ENCODE results near the gene PPP1R3G. TPM values are rescaled to one million over a fixed set of nuclear protein-coding genes. Genes with fewer than 3 reads are reported as not detected.

The PPP1R3G gene
- total RNA-seq, 1 donor from 2014 or later = 2.1 TPM

DNA sequence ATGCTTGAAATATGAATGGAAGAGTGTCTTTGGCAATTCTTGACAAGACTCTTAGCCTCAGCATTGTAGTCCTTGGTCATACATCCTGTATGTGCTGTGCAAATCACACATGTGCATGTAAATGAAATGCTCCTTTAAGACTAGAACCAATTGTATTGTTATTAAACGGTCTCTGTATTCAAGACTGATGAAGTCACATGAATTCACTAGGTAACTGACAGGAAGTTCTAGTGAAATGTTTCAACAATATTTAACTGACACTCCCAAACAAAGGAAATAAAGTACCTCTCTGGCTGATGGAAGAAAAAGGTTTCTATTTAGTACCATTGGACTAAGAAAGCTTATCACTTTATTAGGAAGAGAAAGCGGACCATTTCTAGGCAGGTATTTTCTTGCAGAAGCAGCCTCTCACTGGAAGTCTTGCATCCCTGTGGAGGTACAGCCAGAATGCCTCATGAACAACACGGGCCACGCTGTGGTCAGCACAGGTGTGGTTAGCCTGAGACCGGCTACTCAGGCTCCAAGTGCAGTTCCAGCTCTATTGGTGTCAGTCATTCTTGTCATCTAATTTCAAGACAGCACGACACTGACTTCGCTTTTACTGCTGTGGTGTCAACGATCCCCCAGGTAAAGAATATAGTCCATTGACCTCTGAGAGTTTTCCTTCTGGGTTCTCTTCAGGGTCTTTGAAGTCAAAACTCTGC lies 17.3 kb downstream of the PPP1R3G start:
- Histone ChIP-seq H3K36me3 (ENCODE audit: control insufficient read depth in 3 of 3, insufficient read depth in 3 of 3, low read length in 3 of 3) (no peaks in the 10 kb centered on the region), H3K4me3 (ENCODE audit: low read length in 3 of 3) (no peak overlapping the region), H3K9me3 (ENCODE audit: control insufficient read depth in 3 of 3, low read length in 3 of 3) (no peaks in the 10 kb centered on the region), H3K27ac (ENCODE audit: low read depth, low read length) (no peak overlapping the region), H3K4me1 (ENCODE audit: control insufficient read depth in 3 of 3, insufficient read depth in 3 of 3, low read length in 3 of 3) (peaks cover 0 to 5% (median 5%) of the 10 kb centered on the region in 3 donors), H3K27me3 (ENCODE audit: control insufficient read depth in 3 of 3, insufficient read depth in 3 of 3, low read length in 3 of 3) (no peaks in the 10 kb centered on the region), H3K9ac (ENCODE audit: low read depth in 1 of 3, low read length in 3 of 3) (no peak overlapping the region)

DNA sequence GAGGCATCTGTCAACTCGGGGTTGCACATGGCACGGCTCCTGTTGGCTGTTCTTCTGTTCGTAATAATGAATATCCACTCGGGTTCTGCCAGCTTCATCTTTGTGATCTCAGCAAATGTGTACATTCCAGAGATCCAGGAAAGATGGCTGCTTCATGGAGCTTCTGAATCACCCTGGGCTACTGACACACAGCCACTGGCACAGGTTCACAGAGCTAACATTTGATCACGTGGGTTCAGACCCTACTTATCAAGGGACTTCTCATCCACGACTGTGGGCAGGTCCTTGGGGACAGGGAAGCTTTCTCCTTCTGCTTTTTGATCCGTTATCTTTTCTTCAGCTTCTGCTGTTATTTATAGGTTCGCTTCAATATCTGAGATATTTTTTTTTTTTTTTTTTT lies 18.1 kb downstream of the PPP1R3G start:
- Histone ChIP-seq H3K4me3 (ENCODE audit: low read length in 3 of 3) (no peak overlapping the region), H3K27ac (ENCODE audit: low read depth, low read length) (no peak overlapping the region), H3K36me3 (ENCODE audit: control insufficient read depth in 3 of 3, insufficient read depth in 3 of 3, low read length in 3 of 3) (no peaks in the 10 kb centered on the region), H3K9me3 (ENCODE audit: control insufficient read depth in 3 of 3, low read length in 3 of 3) (no peaks in the 10 kb centered on the region), H3K4me1 (ENCODE audit: control insufficient read depth in 3 of 3, insufficient read depth in 3 of 3, low read length in 3 of 3) (peaks cover 3 to 11% (median 7%) of the 10 kb centered on the region in 3 donors), H3K27me3 (ENCODE audit: control insufficient read depth in 3 of 3, insufficient read depth in 3 of 3, low read length in 3 of 3) (no peaks in the 10 kb centered on the region), H3K9ac (ENCODE audit: low read depth in 1 of 3, low read length in 3 of 3) (no peak overlapping the region)

DNA sequence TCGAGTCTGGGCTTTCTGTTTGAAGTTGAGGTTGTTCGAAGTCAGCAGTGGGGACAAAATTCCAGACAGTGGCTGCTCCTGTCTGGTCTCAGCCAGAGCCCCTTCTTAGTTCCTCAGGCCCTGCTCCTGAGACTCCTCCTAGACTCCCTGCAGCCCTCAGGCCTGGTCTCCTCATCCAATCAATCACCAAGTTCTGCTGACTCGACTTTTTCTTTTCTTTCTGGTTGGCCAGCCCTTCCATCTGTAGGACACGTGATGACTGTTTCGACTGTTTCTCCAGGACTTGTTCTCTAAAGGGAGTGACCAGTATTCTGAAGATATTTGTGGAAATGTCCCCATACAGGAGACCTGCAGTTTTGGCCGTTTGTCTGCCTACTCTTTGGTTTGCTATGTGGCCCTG lies 19.5 kb downstream of the PPP1R3G start:
- peaks cover 8 to 17% (median 13%) of the 10 kb centered on the region in 3 donors for H3K4me1 ChIP-seq (ENCODE audit: control insufficient read depth in 3 of 3, insufficient read depth in 3 of 3, low read length in 3 of 3)
- no peaks in the 10 kb centered on the region for H3K27me3 ChIP-seq (ENCODE audit: control insufficient read depth in 3 of 3, insufficient read depth in 3 of 3, low read length in 3 of 3)
- H3K9ac ChIP-seq (ENCODE audit: low read depth in 1 of 3, low read length in 3 of 3) = no peak overlapping the region
- no peaks in the 10 kb centered on the region for H3K36me3 ChIP-seq (ENCODE audit: control insufficient read depth in 3 of 3, insufficient read depth in 3 of 3, low read length in 3 of 3)
- H3K9me3 ChIP-seq (ENCODE audit: control insufficient read depth in 3 of 3, low read length in 3 of 3) = no peaks in the 10 kb centered on the region
- no peak overlapping the region for H3K27ac ChIP-seq (ENCODE audit: low read depth, low read length)
- H3K4me3 ChIP-seq (ENCODE audit: low read length in 3 of 3) = no peak overlapping the region

DNA sequence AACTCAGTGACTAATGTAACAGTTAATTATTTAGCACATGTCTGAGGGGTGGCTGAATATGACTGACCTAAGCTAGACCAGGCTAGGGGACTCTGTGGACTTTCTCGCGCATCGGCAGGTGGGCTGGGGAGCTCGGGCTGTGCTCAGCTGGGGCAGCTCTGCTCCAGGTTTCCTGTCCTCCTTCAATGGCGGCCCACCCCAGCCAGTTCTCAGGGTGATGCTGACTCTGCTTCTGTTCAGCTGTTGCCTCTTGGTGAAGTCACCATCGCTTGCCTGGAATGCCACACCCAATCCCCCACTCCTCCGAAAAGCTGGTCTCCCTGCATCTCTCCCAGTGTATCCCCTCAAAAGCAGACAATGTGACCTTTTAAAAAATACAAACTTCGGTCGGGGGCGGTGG lies 20.0 kb downstream of the PPP1R3G start:
- Histone ChIP-seq H3K4me3 (ENCODE audit: low read length in 3 of 3) (no peak overlapping the region), H3K9ac (ENCODE audit: low read depth in 1 of 3, low read length in 3 of 3) (no peak overlapping the region), H3K9me3 (ENCODE audit: control insufficient read depth in 3 of 3, low read length in 3 of 3) (no peaks in the 10 kb centered on the region), H3K4me1 (ENCODE audit: control insufficient read depth in 3 of 3, insufficient read depth in 3 of 3, low read length in 3 of 3) (peaks cover 8 to 17% (median 13%) of the 10 kb centered on the region in 3 donors), H3K27ac (ENCODE audit: low read depth, low read length) (no peak overlapping the region), H3K27me3 (ENCODE audit: control insufficient read depth in 3 of 3, insufficient read depth in 3 of 3, low read length in 3 of 3) (no peaks in the 10 kb centered on the region), H3K36me3 (ENCODE audit: control insufficient read depth in 3 of 3, insufficient read depth in 3 of 3, low read length in 3 of 3) (no peaks in the 10 kb centered on the region)

DNA sequence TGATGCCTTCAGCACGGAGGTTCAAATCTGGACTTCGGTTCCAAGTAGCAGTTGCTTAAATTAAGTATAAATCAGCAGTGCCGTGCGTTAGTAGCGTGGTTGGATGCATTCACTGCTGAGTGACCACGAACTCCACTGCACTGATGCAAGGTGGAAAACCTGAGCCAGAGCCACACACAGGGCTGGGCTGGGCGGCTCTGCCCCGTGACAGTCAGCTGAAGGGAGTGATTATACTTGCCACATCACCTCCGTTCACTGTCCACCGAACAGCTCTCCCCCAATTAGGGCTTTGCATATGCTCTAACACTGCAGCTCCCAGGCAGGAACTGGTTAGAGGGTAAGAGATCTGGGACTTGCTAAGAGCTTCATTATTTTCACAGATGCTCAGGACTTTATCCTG lies 22.2 kb downstream of the PPP1R3G start:
- Histone ChIP-seq H3K36me3 (ENCODE audit: control insufficient read depth in 3 of 3, insufficient read depth in 3 of 3, low read length in 3 of 3) (peaks cover 0 to 5% (median 0%) of the 10 kb centered on the region in 3 donors), H3K27ac (ENCODE audit: low read depth, low read length) (peak overlapping the region; percentile 70), H3K4me1 (ENCODE audit: control insufficient read depth in 3 of 3, insufficient read depth in 3 of 3, low read length in 3 of 3) (peaks cover 8 to 17% (median 13%) of the 10 kb centered on the region in 3 donors), H3K9me3 (ENCODE audit: control insufficient read depth in 3 of 3, low read length in 3 of 3) (no peaks in the 10 kb centered on the region), H3K9ac (ENCODE audit: low read depth in 1 of 3, low read length in 3 of 3) (peak overlapping the region in 1 of 3 donors; percentile 41), H3K27me3 (ENCODE audit: control insufficient read depth in 3 of 3, insufficient read depth in 3 of 3, low read length in 3 of 3) (no peaks in the 10 kb centered on the region), H3K4me3 (ENCODE audit: low read length in 3 of 3) (peak overlapping the region in 1 of 3 donors; percentile 14)

DNA sequence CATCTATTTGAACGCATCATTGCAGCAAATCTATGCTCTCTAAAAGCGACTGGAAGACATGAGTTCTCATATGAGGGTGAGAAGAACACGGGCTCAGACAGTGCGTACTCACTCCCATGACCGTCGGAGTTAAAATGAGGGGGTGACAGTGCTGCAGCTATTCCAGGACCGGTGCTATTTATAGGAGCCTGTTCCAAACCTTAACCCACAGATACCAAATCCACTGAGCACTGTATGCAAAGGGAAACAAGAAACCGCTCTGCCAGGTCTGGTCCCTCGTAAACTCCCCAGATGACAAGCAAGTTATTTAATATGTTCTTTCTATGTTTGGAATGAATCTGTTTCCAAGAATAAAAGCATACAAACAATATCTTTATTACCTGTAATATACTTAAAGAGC lies 22.9 kb downstream of the PPP1R3G start:
- Histone ChIP-seq H3K4me3 (ENCODE audit: low read length in 3 of 3) (no peak overlapping the region), H3K27ac (ENCODE audit: low read depth, low read length) (peak overlapping the region; percentile 70), H3K9me3 (ENCODE audit: control insufficient read depth in 3 of 3, low read length in 3 of 3) (no peaks in the 10 kb centered on the region), H3K4me1 (ENCODE audit: control insufficient read depth in 3 of 3, insufficient read depth in 3 of 3, low read length in 3 of 3) (peaks cover 8 to 17% (median 13%) of the 10 kb centered on the region in 3 donors), H3K27me3 (ENCODE audit: control insufficient read depth in 3 of 3, insufficient read depth in 3 of 3, low read length in 3 of 3) (no peaks in the 10 kb centered on the region), H3K36me3 (ENCODE audit: control insufficient read depth in 3 of 3, insufficient read depth in 3 of 3, low read length in 3 of 3) (peaks cover 0 to 5% (median 0%) of the 10 kb centered on the region in 3 donors), H3K9ac (ENCODE audit: low read depth in 1 of 3, low read length in 3 of 3) (peak overlapping the region in 2 of 3 donors; percentile 30 to 57)

DNA sequence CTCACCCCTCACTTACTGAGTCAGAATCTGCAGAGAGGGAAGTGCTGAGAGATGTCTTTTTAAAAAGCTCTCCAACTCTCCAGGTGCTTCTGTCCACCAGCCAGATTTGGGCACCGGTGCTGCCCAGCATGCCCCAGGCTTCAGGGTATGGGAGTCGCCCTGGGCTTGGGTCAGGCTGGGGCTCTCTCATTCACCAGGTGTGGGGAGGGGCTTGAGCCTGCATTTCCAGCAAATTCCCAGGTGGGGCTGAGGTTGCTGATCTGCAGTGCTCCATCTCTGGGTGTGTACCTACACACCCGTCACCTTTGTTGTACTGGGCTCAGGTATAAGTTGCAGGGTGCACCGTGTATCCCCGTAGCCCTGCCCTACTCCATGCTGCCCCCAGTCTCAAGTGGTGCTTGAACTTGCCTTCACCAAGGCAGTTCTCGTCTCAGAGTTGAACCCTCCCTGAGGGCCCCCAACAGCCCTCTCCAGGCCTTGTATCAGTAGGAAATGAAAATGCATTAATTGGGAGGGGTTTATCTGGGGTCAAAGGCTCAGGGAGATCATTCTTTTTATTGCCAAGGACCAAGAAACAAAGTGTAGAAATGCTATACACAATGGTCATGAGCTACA lies 23.5 kb downstream of the PPP1R3G start:
- H3K9ac ChIP-seq (ENCODE audit: low read depth in 1 of 3, low read length in 3 of 3) = peak overlapping the region in 2 of 3 donors; percentile 30 to 57
- no peaks in the 10 kb centered on the region for H3K9me3 ChIP-seq (ENCODE audit: control insufficient read depth in 3 of 3, low read length in 3 of 3)
- peaks cover 0 to 5% (median 0%) of the 10 kb centered on the region in 3 donors for H3K36me3 ChIP-seq (ENCODE audit: control insufficient read depth in 3 of 3, insufficient read depth in 3 of 3, low read length in 3 of 3)
- peaks cover 8 to 17% (median 13%) of the 10 kb centered on the region in 3 donors for H3K4me1 ChIP-seq (ENCODE audit: control insufficient read depth in 3 of 3, insufficient read depth in 3 of 3, low read length in 3 of 3)
- no peaks in the 10 kb centered on the region for H3K27me3 ChIP-seq (ENCODE audit: control insufficient read depth in 3 of 3, insufficient read depth in 3 of 3, low read length in 3 of 3)
- peak overlapping the region; percentile 70 for H3K27ac ChIP-seq (ENCODE audit: low read depth, low read length)
- H3K4me3 ChIP-seq (ENCODE audit: low read length in 3 of 3) = no peak overlapping the region

DNA sequence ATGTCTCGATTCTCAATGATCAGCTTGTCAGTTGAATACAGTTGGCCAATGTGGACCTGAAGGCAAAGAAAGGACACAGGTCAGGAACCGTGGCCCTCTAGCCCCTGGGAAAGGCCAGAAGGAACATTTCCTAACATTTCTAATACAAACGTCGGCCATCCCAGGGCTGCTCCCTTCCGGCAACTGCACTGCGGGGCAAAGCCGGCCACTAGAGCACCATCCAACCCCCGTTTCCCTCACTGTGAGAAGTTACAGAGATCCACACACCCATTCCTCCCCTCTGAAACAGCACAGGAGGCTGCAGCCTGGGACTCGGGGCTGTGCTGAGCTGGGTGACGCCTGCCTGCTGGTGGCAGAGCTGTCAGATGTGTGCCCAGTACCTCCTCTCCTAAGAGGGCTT lies 24.3 kb downstream of the PPP1R3G start:
- no peak overlapping the region for H3K27ac ChIP-seq (ENCODE audit: low read depth, low read length)
- no peak overlapping the region for H3K4me3 ChIP-seq (ENCODE audit: low read length in 3 of 3)
- H3K4me1 ChIP-seq (ENCODE audit: control insufficient read depth in 3 of 3, insufficient read depth in 3 of 3, low read length in 3 of 3) = peaks cover 8 to 17% (median 13%) of the 10 kb centered on the region in 3 donors
- H3K27me3 ChIP-seq (ENCODE audit: control insufficient read depth in 3 of 3, insufficient read depth in 3 of 3, low read length in 3 of 3) = no peaks in the 10 kb centered on the region
- H3K9me3 ChIP-seq (ENCODE audit: control insufficient read depth in 3 of 3, low read length in 3 of 3) = no peaks in the 10 kb centered on the region
- H3K36me3 ChIP-seq (ENCODE audit: control insufficient read depth in 3 of 3, insufficient read depth in 3 of 3, low read length in 3 of 3) = peaks cover 0 to 5% (median 0%) of the 10 kb centered on the region in 3 donors
- H3K9ac ChIP-seq (ENCODE audit: low read depth in 1 of 3, low read length in 3 of 3) = no peak overlapping the region

DNA sequence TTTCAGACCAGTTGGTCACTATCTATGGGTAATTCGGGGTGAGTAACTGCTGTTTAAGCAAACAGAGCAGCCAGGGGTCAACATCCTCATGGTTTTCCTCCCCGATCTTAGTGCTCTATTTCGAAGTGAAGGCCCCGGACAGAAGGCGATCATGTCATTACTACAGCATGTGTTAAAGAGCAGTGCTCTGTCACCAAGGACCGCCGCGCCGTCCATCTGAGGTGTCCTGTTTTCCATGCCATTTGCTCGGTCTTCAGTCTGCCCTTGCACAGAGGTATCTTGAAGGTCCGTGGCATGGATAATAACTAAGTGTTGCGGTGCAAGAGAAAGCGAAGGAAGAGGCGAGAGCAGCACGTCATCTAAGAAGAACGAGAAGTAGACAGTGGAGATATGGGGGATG lies 25.1 kb downstream of the PPP1R3G start:
- Histone ChIP-seq H3K36me3 (ENCODE audit: control insufficient read depth in 3 of 3, insufficient read depth in 3 of 3, low read length in 3 of 3) (peaks cover 0 to 5% (median 0%) of the 10 kb centered on the region in 3 donors), H3K4me1 (ENCODE audit: control insufficient read depth in 3 of 3, insufficient read depth in 3 of 3, low read length in 3 of 3) (peaks cover 8 to 17% (median 13%) of the 10 kb centered on the region in 3 donors), H3K27me3 (ENCODE audit: control insufficient read depth in 3 of 3, insufficient read depth in 3 of 3, low read length in 3 of 3) (no peaks in the 10 kb centered on the region), H3K9me3 (ENCODE audit: control insufficient read depth in 3 of 3, low read length in 3 of 3) (no peaks in the 10 kb centered on the region), H3K27ac (ENCODE audit: low read depth, low read length) (no peak overlapping the region), H3K9ac (ENCODE audit: low read depth in 1 of 3, low read length in 3 of 3) (no peak overlapping the region), H3K4me3 (ENCODE audit: low read length in 3 of 3) (no peak overlapping the region)

DNA sequence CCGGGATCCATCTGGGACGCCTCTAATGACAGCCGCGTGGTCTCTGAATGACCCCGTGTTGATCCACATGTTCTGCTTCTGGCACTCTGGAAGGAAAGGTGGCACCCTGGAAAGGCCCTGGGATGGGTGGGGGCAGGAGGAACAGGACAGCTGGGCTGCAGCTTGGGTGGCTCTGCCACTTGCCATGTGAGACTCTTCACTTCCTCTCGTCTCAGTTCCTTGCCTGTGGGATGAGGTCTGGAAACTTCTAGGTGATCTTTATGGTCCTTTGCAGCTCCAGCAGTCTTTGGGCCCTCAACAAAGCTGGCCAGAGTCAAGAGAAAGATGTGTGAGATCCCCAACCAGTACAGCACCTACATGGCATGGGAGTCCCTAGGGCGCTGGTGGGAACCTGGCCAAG lies 26.5 kb downstream of the PPP1R3G start:
- H3K9me3 ChIP-seq (ENCODE audit: control insufficient read depth in 3 of 3, low read length in 3 of 3) = no peaks in the 10 kb centered on the region
- no peak overlapping the region for H3K27ac ChIP-seq (ENCODE audit: low read depth, low read length)
- no peak overlapping the region for H3K9ac ChIP-seq (ENCODE audit: low read depth in 1 of 3, low read length in 3 of 3)
- H3K36me3 ChIP-seq (ENCODE audit: control insufficient read depth in 3 of 3, insufficient read depth in 3 of 3, low read length in 3 of 3) = peaks cover 0 to 5% (median 0%) of the 10 kb centered on the region in 3 donors
- H3K27me3 ChIP-seq (ENCODE audit: control insufficient read depth in 3 of 3, insufficient read depth in 3 of 3, low read length in 3 of 3) = no peaks in the 10 kb centered on the region
- H3K4me3 ChIP-seq (ENCODE audit: low read length in 3 of 3) = no peak overlapping the region
- H3K4me1 ChIP-seq (ENCODE audit: control insufficient read depth in 3 of 3, insufficient read depth in 3 of 3, low read length in 3 of 3) = peaks cover 8 to 17% (median 13%) of the 10 kb centered on the region in 3 donors
